Stimulated activated CD4-positive, alpha-beta T cell treated with anti-CD3 and anti-CD28 coated beads, Interleukin-1b, Interleukin-23, amount 100 ng/mL, for 1 hour (primary cell): ENCODE data around the gene PDGFC.

Source experiments
- DNase-seq, 2 donors: peaks; one replicate each; pipeline ENCODE4 v3.0.0-alpha.2; 2020; ENCODE audit warnings: low read depth in 2 of 2

The PDGFC gene

DNA sequence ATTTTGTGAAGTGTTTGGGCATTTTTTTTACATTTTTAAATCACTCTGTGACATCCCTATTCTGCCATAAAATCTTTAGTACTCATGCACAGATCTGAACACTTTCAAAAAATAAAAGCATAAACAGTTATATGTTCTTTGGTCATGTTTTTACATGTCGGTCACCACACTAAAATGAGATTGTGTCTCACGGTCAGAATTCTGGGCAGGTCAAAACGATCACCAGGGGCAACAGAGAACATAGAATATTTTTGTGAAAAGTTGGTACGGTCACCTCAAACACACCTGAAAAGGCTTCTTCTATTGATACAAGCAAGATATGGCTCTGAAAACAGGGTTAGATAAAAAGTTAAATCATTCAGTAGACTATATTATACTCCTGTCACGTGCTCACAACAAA is 189.1 kb downstream of the PDGFC start:
- no peak for DNase-seq

DNA sequence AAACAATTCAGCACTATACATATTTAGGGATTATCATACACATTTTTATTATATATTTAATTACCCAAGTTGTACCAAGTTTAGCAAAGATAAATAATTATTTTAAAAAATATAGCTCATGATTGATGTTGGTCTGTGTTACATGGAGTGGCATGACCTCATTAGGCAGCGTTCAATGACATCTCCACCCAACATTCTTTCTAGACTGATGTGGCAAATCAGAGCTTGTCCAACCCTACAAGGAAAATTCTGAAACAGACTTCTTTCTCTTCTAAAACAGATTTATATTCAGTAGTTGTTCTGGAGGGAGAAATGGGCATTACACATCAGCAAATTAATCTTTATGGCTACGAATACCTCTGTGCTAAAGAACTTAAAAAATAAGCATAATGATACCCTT is 189.7 kb downstream of the PDGFC start:
- no peak for DNase-seq

DNA sequence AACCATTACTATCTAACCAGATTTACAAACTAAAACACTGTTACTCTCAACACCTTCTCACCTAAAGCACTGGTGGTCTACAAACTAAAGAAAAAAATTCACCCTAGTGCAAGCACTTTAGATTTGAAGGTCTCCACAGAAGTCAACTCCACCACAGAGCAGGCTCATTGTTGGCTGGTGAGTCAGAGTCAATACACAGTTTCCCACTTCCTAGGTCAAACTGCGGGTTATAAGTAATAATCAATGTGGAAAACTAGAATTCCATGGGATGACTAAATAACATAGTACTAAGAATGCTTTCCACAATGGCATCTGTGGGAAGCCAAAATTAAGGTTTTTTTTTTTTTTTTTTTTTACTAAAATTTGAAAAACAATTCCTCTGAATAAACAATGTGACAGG is 191.8 kb downstream of the PDGFC start:
- DNase-seq, result no peak

DNA sequence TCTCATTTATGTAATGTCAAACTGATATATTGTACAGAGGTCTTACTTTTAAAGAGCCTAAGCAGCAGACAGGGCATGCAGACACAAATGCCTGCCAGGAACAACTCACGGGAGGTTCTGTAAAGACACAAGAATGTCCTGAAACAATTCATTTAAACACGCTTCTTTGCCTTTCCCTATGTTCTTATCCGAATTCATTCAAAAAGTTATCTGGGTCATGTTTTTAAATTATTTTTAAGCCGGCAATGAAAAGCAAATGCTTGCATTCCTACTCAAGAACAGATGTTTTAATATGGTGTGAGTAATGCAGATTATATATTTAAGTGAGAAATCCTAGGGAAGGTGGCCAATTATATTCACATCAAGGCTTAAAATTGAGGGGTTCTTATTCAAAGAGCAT is 192.6 kb downstream of the PDGFC start:
- no peak for DNase-seq

DNA sequence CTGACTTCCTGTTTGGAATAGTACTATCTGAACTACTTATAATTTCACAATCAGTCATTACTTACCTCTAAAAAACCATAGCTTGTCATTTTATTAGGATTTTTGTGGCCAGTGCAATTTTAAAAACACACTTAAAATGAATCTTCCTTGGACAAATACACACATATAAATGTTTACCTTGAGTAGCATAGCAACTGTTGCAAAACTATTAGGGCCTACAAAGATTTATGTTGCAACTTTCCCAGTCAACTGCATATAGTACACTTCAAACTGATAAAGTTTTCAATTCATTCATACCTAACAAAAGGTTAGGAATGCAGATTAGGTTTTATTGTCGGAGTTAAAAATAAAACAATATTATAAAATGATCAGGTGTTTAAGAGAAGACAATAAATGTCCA is 193.0 kb downstream of the PDGFC start:
- no peak for DNase-seq

DNA sequence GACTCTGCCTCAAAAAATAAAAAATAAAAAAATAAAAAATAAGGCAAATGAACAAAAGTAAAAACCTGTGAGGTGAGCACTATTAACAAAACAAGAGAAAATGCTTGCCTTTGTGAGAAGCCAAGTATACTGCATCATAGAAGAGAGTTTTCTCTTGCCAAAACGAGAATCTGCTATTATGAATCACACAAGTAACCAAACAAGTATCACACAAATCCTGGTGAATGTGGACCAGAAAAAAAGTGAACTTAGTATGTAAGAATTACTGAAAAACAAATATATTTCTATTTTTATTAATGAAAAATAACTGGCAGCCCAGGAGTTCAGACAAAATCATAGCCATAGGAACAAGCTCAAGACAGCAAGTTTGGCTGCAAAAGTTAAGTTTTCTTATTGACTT is 193.5 kb downstream of the PDGFC start:
- DNase-seq, result no peak

DNA sequence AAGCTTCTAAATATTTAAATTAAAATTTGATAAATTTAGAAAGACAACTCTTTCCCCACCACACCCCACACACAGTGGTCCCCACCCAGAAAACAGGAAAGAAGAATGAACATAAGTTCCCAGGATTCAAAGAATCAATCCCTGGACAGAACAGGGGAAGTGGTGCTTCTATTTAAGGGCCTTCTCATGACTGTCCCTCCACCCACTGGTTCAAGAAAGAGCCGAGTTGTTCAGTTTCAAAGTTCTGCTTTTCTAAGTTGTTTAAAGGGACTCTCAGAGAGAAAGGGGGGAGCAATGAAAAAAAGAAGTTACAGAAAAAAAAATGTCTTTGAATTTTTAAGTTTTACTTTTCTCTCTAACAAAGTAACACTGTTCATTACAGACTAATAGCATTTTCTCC is 195.8 kb downstream of the PDGFC start:
- no peak for DNase-seq

DNA sequence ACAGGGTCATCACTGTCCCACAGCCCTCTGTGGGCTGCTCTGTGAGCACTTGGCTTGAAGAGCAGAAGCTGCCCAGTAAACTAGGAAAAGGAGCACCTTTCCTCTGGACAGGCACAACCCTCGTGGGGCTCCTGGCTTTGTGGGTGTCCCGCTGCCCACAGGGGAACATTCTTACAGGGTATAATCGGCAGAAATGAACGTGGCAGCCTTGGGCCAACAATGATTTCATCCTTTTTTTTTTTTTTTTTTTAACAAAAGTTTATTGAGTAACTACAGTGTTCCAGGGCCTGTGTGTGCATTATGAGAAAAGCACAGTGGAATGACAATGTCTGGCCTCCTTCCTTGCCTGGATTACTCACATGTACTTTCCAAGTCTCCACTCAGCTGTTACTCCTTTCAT is 197.2 kb downstream of the PDGFC start:
- no peak for DNase-seq

DNA sequence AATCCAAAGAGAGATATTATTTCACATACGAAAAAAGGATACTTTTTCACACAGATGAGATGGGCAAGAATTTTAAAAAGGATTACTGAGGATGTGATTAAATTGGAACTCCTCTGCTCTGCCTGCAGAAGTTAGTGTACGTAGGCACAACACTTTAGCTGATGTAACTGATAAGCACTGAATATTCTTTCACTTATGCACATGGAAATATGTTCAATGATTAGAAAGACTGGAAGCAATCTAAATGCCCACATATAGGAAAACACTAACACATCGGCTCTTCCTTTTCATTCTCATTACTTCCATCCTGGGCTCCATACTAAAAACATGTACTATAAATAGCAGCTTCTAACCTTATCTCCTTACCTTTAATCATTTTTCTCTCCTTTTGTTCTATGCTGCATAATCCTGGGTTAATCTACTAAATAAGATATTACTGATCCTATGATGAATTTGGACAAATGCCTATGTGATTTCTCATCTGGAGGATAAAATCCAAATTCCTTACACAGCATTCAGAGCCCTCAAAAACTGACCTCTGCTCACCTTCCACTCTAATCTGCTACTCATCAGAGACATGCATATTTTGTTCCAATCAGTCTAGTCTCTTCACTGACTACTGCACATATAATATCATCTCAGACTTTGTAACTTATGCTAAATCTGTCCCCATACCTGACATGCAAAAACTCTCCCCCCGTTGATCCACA is 197.8 kb downstream of the PDGFC start:
- no peak for DNase-seq

DNA sequence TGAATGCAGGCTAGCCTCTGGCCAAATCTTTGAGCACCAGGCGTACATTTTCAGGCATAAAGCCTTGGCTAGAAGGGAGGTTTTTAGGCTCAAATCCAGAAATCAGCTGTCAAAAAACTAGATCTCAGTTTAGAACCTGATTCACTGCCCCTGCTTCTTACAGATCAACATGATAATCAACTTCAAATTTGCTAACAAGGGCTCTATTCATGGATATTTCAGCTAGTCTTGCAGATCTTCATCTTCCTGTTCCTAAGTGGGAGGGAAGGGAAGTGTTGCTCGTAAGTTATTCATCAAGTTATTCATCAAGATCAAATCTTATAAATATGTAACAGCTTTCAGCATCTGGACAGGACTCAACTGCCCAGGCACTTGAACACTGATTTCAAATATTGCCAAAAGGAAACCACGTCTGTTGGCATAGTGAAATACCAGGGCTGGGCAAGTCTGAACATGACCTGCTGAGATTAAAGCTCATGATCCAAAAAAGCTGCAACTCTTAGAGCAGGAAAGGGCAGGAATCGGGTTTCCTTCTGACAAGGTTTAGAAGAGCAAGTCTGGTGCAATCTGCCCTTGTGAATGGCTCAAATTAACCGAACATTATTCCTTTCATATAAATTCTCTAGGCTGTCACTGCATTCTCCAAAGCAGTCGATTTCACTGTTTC is 200.3 kb downstream of the PDGFC start:
- no peak for DNase-seq

DNA sequence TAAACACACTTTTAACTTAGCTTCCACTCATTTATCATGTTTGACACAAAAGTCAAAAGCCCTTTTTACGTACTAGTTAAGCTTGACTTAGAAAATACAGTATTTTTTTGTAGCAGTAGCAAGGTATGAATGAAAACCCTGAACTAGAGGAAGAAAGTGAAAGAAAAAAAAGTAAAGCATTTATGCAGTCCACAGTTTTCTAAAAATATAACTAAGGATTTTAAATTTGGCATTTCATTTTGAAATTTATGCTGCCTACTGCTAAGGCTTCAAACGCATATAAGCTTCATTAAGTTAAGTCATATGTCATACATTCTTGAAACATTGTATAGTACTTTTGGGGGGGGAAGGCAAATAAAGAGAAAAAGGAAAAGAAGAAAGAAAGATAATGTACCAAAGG is 201.5 kb downstream of the PDGFC start:
- no peak for DNase-seq

DNA sequence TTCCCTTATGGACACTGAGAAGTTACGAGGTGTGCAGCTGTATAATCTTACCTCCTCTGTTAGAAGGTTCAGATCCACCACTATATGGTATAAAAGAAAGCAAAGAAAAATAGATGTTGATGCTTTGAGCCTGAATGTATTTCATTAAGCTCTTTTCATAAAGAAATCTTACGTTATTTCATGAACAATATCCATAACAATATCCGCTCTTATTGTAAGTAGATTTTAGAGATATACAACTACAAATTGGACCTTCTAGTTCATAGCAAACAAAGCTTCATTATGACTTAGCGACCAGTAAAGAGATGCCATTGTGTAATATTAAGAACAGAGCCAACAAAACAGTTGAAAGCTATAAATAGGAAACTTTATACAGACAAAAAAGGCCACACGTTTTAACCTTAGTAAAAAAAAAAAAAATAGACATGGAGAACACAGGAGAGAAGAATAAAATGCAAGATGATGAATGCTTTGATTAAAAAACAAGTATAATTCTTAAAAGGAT is 203.6 kb downstream of the PDGFC start:
- DNase-seq, result no peak

DNA sequence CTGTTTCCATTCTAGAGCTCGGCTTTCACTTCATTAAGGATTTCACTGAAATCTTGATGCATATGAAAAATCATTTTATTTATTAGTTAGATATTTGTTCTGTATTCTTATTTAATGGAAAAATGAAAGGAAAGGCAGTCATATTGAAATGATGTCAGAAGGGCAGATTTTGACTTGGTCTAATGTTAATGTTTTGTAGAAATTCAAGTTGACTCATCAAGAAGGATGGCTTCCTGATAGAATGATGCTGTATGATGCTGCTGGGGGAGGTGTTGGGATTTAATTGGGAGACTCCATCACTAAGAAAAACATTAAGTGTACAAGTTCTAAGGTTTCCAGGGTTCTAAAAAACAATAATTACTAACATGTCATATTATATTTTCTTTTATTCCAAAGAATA is 204.8 kb downstream of the PDGFC start:
- no peak for DNase-seq

DNA sequence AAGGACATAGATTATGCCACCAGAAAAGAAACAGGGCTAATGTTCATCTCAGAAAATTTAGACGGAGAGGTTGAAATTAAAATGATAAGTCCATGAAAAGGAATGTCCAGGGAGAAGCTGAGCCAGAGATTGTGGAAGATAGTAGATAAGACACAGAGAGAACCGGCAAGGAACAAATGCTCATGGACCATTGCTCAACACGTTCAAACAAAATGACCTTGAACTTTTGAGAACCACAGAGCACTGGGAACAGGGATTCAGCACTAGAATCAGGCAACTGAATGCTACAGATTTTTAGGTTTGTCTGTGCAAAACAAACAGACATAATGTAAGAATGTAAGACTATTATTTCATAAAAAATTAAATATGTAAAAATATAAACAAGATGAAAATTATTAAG is 206.3 kb downstream of the PDGFC start:
- no peak for DNase-seq

DNA sequence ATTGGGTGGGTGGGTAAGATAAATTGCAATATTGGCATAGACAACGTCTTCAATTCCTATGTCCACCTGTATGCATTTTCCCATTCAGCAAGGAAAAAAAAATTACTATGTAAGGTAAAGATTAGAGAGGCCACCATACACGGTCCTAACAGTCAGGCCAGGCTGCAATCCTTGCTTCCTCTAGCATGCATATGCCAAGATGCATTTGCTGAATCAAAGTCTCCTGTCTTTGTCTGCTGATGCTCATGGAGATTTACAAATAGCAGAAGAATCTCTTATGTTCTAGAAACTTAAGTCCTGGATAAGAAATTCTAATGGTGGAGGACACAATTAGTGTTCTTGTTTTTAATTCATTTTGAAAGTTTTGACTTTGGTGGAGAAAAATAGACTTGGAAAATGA is 206.8 kb downstream of the PDGFC start:
- DNase-seq, result no peak

DNA sequence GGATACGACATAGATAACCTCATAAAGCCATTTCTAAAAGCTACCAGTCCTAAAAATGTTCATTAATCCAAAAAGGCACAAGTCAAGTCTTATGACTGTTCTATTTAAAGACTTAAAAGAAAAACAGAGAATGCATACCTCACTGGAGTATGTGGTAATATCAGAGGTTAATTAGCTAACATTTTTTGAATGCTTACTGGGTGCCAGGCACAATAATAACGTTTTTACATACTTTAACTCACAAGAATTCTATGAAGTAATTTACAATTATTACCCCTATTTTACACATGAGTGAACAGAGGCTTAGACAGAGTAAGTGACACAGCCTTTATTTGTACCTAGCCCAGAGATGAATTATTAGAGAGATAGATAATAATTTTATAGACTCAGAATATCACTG is 207.5 kb downstream of the PDGFC start:
- no peak for DNase-seq

DNA sequence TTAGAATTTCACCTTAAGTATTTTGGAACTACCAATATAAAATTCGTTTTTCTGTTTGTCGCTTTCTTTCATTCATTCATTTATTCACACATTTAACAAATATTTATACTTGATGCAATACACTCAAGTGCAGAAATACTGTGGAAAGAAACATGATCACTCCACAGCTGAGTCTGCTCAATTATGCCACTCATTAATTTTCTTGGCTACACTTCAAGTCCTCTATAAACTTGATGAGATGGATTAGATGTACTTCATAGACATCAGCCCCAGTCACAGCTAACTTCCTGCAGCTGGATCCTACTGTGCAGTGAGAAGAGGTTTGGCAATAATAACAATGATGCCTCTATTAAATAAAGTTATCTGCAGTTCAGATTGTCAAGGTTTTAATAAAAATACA is 208.1 kb downstream of the PDGFC start:
- no peak for DNase-seq

DNA sequence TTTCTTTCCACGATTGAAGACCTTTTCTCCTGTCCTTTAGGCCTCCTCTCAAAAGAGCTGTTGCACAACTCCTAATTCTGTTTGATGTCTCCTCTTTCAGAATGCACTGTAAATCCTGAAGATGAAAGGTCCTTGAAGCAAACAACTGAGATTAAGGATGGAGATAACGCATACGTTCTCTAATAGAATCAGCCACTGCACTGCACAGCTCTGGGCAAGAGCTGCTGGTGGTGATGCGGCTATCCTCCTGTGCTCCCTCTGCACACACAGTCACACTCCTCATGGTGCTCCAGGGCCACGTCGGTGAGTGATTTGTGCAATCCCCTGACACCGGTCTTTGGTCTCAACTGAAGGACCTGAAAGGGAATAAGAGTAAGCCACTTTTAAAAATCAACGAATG is 208.7 kb downstream of the PDGFC start:
- no peak for DNase-seq

DNA sequence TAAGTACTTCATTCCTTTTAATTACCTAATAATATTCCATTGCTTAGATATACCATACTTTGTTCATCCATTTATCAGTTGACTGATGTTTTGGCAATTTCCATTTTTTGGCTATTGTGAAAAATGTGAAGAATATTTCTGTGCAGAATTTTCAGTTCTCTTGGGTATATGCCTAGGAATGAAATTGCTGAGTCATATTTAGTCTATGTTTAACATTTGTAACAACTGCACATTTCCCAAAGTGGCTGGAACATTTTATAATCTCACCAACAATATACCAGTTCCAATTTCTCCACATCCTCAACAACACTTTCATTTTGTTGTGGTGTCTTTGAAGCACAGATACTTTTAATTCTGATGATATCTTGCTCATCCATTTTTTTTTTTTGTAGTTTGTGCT is 215.5 kb downstream of the PDGFC start:
- DNase-seq, result no peak

DNA sequence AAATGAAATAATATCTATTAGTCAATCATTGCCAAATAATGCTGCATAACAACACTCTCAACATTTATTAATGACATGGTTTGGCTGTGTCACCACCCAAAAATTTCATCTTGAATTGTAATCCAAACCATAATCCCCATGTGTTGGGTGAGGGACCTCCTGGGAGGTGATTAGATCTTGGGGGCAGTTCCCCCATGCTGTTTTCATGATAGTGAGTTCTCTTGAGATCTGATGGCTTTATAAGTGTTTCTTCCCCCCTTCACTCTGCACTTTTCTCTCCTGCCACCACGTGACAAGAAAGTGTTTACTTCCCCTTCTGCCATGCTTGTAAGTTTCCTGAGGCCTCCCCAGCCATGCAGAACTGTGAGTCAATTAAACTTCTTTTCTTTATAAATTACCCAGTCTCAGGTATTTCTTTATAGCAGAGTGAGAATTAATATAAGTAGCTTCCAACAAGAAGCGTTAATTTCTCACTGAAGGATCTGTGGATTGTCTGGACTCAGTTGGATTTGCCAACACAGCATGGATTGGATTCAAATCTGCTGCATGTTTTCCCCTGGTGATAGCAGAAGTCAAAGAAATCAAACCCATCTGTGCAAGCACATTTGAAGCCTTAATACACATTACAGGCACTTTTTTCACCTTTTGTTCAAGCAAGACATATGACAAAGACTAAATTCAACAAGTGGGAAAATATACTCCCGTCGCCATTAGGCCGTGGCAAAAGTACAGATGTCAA is 216.6 kb downstream of the PDGFC start:
- no peak for DNase-seq

DNA sequence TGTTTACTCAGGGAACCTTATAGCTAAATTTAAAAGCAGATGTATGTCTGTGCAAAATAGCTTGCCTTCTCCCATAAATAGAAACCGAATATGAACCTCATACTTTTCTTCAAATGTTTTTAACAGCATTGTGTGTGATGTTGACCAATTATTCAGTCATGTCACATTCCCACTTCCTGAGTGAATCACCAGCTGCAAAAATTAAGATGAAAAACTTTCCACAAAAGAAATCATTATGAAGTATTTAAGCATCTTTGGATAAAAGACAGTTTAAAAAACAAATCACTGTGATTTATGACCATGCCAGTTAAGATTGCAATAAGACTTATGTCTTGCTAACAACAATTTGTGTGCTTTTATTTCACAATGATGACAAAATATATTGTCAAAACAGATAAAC is 220.1 kb downstream of the PDGFC start:
- DNase-seq, result no peak

DNA sequence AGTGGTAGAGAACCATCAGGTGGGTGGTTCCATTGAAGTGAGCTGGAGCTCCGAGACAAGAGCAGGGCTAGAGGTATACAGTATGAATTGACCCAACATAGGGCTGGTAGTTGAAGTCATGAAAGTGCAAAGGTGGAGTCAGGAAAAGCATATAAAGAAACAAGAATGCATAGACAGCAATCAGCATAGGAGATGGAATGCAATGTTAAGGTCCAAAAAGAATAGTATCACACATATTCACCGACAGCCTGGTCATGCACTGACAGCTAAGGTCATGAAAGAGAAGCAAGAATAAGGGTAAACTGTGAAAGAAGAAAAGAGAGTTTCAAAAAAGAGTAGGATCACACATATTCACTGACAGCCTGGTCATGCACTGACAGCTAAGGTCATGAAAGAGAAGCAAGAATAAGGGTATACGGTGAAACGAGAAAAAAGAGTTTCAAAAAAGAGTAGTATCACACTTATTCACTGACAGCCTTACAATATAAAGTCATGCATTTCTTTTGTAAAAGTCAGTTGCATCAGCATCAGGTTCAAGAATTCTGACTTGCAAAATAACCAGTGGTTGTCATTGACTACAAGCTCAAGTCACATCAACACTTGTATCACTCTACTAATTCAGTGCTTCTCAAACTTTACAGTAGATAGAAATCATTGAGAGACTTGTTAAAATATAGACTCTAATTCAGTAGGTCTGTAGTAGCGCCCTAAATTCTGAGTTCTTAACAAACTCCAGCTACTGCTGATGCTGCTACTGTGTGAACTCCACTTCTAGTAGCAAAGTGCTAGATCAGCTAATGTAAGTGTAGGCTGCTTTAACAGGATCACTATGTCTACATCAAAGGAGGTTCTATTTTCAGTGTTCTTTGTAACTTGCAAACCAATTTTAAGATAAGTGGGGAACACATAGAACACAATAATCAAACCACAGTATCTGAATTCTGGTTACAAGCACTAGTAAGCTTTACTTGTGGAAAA is 221.9 kb downstream of the PDGFC start:
- no peak for DNase-seq
